Left kidney (tissue), 2 donors: ENCODE results near the gene LSM4. TPM values are rescaled to one million over a fixed set of nuclear protein-coding genes. Genes with fewer than 3 reads are reported as not detected.
A peak's percentile ranks its signal among the peaks of the same experiment; 100 is the strongest.

ENCODE experiments used
- DNase-seq: peaks from one replicate; pipeline ENCODE4 v3.0.0-alpha.2; 2013
- polyA plus RNA-seq: library from polyadenylated mRNA; unstranded; fragments of 120-200 nt; gene quantifications from one replicate; pipeline ENCODE4 v1.2.1, GENCODE V29; 2013; ENCODE audit not compliant: insufficient read length

LSM4 gene
- polyA plus RNA-seq, 1 donor, result 84.7 TPM

DNA sequence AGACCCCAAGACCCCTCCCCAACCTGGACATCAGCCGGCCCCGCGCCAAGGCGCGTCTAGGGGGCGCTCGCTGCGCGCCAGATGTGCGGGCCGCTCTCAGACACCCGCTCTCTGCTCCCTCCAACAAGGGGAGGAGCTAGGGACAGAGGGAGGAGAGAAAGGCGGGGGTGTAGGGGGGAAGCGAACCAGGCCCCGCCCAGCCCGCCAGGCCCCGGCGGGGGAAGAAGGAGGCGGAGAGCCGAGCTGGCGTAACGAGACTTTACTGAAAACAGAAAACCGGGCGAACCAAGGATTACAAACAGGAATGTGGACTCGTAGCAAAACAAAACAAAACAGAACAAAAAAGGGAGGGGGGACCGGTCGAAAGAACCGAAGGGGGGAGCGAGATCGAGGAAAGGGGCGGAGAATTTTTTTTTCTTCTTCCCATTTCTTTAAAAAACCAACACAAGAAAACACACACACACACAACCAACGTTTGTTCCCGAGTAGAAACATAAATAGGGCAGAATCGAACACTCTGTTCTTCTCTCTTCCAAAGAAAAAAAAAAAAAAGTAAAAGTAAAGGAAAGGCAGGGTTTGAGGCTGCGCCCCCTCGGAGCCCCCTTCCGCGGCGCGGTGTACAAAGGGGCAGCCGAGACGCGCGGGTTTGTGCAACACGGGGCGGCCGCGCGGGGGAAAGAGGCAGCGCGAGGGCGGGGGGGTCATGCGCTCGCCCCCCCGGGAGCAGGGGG, 43.2 kb downstream of the LSM4 start:
- DNase-seq, result peak; percentile 94

DNA sequence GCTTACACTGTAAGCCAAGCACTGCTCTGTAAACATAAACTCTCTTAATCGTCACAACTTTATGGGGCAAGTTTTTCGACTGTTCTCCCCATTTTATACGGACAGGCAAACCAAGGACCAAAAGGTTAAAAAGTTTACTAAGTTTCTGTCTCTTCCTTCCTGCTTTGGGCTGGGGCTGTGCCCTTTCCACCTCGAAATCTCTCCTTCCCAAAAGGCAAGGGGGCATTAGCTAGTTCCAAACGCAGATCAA, 43.7 kb downstream of the LSM4 start:
- no peak for DNase-seq

DNA sequence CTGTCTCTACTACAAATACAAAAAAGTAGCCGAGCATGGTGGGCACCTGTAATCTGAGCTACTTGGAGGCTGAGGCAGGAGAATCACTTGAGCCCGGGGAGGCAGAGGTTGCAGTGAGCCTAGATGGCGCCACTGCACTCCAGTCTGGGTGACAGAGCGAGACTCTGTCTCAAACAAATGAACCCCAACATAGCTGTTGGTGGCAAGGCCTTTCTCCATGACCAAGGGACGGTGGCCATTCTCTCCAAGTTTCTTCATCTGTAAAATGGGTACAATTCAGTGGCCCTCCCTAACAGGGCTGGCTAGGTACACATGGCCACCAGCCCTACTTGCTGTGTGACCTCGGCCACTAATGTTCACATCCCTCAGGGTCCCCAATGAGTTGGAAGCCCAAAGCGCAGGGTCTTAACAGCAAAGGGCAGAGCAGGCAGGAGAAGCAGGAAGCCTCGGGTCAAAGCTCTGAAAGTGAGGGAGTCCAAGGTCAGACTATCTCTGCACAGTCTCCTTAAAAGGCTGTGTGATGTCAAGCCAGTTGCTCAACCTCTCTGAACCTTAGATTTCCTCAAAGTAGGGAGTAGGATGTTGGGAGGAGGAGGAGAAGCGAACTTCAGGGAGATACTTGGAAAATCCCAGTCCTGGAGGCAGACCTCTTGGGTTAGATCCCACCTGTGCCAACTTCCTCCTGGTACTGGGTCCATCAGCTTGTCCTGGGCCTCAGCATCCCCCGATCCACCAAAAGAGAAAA, 44.2 kb downstream of the LSM4 start:
- DNase-seq, result no peak

DNA sequence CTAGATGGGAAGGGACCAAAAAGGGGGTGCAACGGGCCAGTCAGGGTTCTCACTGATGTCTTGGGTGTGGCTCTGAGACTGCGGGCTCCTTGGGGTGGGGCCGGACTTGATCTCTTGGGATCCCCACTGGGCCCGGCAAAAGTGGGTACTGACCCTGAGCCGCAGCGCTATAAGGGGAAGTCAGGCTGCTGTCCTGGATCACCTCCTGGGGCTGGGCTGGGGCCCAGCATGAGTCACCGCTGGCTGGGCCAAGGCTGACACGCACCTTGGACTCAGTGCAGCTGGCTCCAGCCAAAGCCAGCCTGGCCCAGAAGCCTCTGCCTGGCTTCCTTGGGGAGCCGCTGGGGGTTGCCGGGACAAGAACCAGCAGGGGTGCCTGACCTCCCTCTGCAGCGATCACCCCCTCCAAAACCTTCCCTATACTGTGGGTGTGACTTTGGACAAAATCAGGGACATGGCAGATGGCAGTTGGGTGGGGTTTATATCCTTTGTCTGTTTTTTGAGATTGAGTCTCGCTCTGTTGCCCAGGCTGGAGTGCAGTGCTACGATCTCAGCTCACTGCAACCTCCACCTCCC, 48.0 kb downstream of the LSM4 start:
- DNase-seq, result no peak

DNA sequence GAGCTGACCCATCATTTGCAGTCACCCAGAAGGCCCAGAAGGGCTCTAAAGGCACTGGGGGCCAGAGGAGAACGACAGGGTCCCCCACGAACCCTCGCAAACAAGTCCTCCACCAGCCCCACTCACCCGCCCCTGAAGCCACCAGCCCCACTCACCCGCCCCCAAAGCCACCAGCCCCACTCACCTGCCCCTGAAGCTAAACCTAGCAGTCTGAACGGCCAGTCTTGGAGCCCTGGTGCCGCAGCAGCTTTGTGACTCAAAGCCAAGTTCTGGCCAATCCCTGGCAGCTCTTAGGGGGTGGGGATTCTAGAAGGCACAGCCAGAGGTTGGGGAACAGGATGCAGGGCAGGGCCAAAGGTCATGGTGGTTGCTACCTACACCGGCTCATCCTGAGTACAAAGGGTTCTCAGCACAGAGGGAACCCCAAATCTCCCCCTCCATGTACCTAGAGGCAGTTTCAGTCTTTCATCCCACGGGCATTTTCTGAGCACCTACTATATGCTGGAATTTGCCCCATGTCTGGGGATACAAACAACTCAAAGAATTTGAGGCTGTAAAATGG, 48.6 kb downstream of the LSM4 start, which contains the start of gene IQCN:
IQCN (minus strand) TSS at position 234 of the 562 bp plus-strand sequence. CDS start 4,974 bp downstream, outside the sequence.
- no peak for DNase-seq

DNA sequence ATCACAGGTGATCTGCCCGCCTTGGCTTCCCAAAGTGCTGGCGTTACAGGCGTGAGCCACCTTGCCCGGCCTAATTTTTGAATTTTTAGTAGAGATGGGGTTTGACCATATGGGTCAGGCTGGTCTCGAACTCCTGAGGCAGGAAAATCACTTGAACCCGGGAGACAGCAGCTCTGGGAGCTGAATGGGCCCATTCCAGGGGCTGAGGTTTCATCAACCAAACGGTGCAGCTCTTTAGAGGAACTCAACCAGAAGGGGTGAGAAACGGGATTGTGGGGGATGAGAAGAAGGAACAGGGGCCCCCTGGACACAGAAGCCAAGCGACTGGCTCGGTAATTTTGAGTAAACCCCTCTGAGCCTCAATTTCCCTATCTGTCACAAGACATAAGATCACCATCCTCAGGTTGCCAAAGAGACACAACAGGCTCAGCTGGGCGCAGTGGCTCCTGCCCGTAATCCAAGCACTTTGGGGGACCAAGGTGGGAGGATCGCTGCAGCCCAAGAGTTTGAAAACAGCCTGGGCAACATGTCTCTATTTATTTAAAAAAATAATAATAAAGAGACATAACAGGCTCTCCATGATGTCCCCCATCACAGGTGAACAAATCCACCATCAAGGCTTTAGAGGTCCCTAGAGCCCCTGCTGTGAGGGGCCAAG, 49.2 kb downstream of the LSM4 start:
- DNase-seq, result no peak

DNA sequence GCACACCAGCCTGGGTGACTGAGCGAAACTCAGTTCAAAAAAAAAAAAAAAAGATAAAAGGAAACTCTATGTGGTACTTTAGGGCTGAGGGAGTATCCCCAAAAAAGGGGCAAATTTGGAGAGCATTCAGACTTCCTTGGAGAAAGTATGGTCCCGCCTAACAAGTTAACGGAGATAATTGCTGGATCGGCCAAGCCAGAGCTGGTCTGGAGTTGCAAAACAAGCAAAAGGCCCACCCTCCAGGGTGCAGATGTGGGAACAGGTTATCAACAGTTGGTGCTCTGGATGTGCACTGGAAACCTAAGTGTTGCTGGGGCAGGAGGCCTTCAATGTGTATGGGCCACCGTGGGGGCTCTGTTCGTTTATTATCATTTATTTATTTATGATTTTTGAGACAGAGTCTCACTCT, 51.4 kb downstream of the LSM4 start:
- DNase-seq, result no peak

DNA sequence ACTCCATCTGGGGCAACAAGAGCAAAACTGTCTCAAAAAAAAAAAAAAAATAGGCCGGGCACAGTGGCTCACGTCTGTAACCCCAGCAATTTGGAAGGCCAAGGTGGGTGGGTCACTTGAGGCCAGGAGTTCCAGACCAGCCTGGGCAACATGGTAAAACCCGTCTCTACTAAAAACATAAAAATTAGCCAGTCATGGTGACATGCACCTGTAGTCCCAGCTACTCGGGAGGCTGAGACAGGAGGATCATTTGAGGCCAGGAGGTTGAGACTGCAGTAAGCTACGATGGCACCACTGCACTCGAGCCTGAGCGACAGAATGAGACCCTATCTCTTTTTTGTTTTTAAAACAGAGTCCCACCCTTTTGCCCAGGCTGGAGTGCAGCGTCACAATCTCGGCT, 52.5 kb downstream of the LSM4 start:
- DNase-seq, result no peak

DNA sequence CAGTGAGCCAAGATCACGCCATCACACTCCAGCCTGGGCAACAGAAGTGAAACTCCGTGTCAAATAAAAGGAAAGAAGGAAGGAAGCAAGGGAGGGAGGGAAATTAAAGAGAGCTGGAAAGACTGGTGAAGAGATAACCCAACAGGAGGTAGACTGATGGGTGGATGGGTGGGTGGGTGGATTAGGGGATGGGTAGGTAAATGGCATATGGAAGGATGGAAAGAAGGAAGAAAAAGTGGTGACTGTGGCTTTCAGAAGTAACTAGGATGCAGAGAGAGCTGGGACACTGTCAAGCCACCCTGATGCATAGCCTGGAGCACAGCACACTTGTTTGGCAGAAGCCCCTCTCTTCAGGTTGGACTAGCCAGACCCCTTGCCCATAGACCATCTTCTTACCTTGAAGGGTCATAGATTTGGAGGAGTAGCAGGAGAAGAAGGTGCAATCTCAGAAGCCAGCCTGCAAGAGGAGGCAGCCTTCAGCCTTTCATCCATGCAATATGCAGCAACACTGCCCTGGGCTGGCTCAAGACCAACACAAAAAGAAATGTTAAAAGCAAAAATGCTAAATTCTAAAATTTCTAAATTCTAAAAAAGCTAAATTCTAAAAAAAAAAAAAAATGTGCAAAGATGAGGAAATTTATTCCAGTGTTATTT, 53.7 kb downstream of the LSM4 start:
- DNase-seq, result no peak

DNA sequence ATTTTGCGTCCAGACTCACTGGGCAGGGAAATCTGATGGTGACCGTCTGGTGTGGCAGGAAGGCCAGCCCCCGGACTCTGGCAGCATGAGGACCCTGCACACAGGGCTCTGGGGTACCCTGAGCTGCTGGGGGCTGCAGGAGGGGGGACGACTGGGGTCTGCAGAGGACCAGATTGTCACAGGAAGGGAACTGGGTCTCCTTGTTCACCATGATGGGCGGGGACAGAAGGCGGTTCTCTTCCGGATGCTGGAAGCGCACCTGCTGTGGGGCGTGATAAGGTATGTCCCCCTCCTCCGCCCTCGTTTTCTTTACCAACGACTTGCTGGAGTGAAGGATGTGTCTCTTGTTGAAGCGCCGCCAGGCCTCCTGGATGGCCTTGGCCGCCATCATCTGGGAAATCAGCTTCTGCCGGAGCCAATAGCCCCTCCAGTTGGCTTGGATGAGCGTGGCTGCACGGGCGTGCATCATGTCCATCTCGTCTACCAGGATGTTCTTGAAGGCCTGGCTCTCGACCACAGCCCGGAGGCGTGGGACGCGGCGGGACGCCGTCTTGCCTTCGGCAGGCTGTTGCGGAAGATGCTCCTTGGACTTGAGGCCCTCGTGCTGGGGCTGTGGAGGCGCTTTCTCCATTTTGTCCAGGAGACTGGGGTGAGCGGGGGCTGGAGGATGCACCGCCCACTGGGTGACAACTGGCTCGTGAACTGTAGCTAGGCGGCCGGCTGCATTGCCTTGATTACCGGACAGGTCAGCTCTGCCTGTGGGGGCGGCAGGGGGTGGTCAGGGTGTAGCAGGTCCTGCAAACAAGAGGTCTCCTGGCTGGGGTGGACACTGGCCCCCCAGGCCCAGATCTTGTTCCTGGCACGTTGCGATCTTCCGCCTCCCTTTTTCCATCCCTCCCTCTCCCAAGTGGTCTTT, 55.8 kb downstream of the LSM4 start:
- DNase-seq, result no peak

DNA sequence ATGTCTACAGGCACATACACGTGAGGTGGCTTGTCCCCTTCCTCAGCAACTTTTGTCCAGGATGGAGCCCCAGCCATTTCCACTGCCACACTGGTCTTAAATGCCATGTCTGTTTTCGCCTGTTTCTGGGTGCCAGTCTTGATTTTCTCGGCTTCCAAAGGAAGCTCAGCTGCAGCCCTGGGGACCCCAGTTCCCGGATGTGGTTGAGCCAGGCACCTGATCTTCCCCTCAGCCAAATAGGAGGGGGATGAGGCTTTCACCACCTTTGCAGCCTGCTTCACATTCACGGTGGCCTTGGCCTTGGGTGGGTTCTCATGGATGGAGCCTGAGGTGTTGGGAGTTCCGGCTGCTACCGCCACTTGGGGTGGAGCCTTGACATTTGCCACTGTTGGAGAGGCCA, 57.3 kb downstream of the LSM4 start:
- no peak for DNase-seq

DNA sequence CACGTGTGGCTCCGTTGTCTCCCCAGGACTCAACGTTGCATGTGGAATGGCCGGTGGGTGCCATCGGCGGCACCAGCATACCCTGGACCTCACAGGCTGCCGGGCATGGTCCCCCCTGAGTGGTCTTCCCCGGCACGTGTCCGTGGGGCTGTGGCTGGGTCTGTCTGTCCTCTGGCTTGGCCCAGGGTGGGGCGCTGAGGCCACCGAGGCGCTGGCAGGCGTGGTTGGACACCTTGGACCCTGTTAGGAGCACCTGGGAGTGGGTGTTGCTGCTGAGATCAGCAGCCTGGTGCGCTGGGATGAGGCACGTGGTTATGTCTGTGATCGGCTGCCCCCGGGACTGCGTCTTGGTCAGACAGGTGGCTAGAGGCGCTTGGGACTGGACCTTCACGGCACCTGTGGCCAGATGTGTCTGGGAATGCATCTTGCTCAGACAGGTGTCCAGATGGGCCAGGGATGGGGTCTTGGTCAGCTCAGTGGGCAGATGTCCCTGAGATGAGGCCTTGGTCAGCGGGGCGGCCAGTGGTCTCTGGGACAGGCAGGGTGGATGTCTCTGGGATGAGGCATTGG, 57.8 kb downstream of the LSM4 start:
- DNase-seq, result no peak

DNA sequence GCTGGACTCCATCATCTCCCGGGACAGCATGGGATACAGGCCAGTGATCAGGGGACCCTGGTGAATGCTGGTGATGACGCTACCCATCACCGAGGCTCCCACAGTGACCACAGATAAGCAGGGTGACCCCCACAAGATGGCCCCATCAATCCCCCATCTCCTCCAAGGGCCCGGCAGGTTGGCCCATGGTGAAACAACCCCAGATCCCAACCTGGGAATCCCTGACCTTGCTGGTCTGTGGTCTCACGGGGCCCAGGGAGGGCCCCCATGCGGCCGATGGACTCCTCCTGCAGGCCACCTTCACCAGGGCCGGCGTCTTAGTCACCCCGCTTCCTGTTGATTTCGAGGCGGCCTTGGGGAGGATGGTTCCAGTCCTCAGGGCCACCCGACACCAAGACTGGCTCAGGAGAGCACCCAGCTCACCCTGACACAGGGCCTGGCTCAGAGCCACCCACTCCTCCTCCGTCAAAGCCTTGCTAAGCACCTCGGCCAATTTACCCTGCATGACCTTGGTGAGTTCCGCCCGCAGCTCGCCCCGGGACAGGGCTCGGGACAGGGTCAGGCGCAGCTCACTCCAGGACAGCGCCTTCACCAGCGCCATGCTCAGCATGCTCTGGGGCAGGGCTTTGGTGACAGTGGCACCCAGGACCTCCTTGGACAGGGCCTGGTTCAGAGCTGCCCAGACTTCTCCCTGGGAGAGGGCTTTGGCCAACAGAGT, 58.6 kb downstream of the LSM4 start:
- DNase-seq, result no peak

DNA sequence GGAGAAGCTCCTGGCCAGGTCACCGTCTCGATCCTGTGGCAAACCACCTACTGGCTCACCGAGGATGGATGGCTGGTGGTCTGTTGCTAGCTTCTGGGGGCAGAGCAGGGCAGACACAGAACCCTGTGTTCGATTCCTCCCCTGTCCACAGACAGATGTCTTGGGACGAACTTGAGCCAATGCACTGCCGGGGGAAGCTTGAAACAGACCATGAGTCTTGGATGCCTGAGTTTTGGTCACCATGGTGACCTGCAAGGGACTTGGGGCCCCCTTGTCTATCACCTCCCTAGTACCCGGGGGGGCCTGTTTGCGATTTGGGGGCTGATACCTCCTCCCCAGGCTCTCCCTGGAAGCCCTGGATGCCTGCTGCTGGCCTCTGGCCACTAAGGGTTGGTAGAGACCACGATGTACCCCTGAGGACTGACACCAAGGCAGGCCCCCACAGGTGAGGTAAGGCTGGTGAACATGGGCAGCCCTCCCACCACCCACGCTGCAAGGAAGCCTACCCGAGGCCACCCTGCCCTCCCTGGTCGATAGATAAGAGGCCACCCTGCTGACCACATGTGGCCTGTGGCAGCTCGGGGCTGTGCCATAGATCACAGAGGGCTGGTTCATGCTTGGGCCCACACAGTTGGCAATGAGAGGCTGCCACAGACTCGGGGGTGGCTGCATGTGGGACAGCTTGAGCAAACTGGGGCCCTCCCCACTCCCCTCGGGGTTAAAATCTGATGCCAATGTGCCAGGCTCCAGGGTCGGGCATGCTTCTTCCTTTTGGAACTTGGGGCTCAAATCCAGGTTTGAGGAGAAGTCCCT, 59.3 kb downstream of the LSM4 start:
- DNase-seq, result no peak

DNA sequence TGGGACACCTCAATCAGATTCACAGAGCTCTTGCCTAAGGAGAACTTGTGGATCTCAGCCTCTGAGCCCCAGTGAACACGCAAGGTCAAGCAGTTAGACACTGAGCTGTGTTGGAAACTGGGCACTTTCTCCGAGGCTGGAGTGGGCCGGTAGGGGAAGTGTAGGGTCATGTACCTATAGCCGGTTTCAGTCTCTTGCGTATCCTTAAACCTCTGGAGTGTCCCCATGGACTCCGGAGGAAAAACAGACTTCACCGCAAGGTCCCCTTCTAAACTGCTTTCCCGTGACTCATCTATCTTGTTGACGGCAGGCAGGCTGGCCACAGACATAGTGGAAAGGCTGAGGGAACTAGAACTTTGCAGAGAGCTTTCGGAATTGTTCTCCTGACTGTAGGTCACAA, 60.0 kb downstream of the LSM4 start:
- no peak for DNase-seq

DNA sequence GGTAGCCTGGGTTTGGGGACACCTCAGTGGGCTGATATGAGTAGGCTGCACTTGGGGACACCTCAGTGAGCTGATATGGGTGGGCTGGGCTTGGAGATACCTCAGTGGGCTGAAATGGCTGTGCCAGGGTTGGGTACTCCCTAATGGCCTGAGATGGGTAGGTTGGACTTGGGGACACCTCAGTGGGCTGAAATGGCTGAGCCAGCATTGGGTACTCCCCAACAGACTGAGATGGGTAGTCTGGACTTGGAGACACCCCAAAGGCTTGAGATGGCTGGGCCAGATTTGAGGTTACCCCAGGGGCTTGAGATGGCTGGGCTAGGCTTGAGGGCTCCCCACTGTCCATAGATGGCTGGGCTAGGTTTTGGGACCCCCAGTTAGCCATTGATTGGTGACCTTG, 60.7 kb downstream of the LSM4 start:
- DNase-seq, result no peak

DNA sequence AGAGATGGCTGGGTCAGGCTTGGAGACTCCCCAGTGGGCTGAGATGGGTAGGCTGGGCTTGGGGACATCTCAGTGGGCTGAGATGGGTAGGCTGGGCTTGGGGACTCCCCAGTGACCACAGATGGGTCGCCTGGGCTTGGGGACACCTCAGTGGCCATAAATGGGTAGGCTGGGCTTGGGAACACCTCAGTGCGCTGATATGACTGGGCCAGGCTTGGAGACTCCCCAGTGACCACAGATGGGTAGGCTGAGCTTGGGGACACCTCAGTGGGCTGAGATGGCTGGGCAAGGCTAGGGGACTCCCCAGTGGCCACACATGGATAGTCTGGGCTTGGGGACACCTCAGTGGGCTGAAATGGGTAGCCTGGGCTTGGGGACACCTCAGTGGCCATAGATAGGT, 61.4 kb downstream of the LSM4 start:
- DNase-seq, result no peak

DNA sequence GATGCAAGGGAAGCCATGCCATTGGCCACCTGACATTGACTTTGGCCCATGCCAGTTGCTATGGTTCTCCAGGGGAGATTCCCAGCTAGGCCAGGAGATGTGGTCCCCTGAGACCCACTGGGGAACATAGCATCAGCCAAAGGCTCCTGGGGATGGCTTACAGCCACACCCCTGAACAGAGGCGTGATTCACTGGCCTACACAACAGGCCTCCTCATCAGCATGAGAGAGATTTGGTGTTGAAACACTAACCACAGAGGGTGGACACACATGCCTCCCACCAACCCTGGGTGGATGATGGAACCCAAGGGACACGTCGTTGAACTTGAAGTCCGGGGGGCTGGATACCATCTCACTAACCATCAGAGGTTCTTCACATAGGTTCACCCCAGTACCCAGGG, 63.0 kb downstream of the LSM4 start:
- DNase-seq, result no peak
